Measurements from ENCODE around the gene ERLIN1.

The ERLIN1 gene

GRCh38 chr10:100209303-100209702 is 23.5 kb upstream of the ERLIN1 start:
- DNase-seq (ENCODE audit: low read depth) = no peak
- no peak for TF ChIP-seq CTCF (conservative IDR thresholded peaks at IDR 0.05; ENCODE audit: low read depth, low read length)
- no peak overlapping the region for H3K4me3 ChIP-seq (ENCODE audit: low read length)

DNA sequence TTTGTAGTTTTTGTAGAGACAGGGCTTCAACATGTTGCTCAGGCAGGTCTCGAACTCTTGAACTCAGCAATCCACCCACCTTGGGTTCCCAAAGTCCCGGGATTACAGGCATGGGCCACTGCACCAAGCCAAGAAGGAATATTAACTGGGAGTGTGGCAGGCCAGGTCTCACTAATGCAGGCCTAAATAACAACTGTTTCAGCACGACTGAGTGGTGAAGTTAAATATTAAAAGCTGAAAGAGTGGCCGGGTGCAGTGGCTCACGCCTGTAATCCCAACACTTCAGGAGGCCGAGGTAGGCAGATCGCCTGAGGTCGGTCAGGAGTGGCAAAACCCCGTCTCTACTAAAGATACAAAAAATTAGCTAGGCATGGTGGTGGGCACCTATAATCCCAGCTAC is 22.4 kb upstream of the ERLIN1 start:
- DNase-seq (ENCODE audit: low read depth) = no peak
- no peak overlapping the region for H3K4me3 ChIP-seq (ENCODE audit: low read length)
- TF ChIP-seq CTCF (conservative IDR thresholded peaks at IDR 0.05; ENCODE audit: low read depth, low read length) = no peak

- no peak overlapping the region for H3K4me3 ChIP-seq (ENCODE audit: low read length)
- no peak for DNase-seq (ENCODE audit: low read depth)
- no peak for TF ChIP-seq CTCF (conservative IDR thresholded peaks at IDR 0.05; ENCODE audit: low read depth, low read length)
These were observed 18.5 kb upstream of the ERLIN1 start for GRCh38 chr10:100204370-100204769.

DNA sequence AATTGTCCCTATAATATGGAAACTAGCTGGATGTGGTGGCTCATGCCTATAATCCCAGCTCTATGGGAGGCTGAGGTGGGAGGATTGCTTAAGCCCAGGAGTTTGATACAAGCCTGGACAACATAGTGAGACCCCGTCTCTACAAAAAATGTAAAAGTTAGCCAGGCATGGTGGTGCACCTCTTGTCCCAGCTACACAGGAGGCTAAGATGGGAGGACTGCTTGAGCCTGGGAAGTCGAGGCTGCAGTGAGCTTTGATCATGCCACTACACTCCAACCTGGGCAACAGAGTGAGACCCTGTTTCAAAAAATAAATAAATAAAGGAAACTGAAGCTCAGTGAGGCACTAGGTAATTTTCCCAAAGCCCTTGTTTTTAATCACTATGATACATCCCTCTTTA is 15.7 kb upstream of the ERLIN1 start:
- TF ChIP-seq CTCF (conservative IDR thresholded peaks at IDR 0.05; ENCODE audit: low read depth, low read length) = no peak
- H3K4me3 ChIP-seq (ENCODE audit: low read length) = no peak overlapping the region
- no peak for DNase-seq (ENCODE audit: low read depth)

DNA sequence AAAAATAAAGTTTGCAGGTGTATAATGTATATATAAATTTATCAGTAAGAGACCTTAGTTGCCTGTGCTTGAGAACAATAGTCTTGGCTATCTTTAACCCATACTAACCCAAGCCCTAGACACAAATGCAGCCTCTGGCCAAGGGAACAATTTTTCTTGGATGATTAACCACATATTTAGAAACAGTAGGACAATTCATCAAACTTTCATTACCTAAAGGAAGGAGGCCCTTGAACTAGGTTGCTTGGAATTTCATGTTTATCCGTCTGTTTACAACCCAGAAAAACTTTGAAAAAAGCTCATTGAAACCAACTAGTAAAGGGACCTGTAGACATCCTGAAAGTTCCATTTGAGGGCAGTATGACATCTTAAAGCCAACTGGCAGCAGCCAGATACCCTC is 8.9 kb upstream of the ERLIN1 start:
- H3K4me3 ChIP-seq (ENCODE audit: low read length) = no peak overlapping the region
- no peak for DNase-seq (ENCODE audit: low read depth)
- no peak for TF ChIP-seq CTCF (conservative IDR thresholded peaks at IDR 0.05; ENCODE audit: low read depth, low read length)

- no peak for DNase-seq (ENCODE audit: low read depth)
- no peak for TF ChIP-seq CTCF (conservative IDR thresholded peaks at IDR 0.05; ENCODE audit: low read depth, low read length)
- no peak overlapping the region for H3K4me3 ChIP-seq (ENCODE audit: low read length)
These were observed 6.5 kb upstream of the ERLIN1 start for GRCh38 chr10:100192350-100192749.

- H3K4me3 ChIP-seq (ENCODE audit: low read length) = peak overlapping the region; percentile 94
- DNase-seq (ENCODE audit: low read depth) = peak; percentile 11
- no peak for TF ChIP-seq CTCF (conservative IDR thresholded peaks at IDR 0.05; ENCODE audit: low read depth, low read length)
These were observed 704 bp upstream of the ERLIN1 start for GRCh38 chr10:100186253-100187212.

Measured in retinal pigment epithelial cell (primary cell).